Fibroblast of lung (primary cell): Measurements from ENCODE around the gene TMPO.

Experiments
- EZH2 ChIP-seq: IDR thresholded peaks from 2 replicates; pipeline ENCODE4 v1.5.1; 2012; ENCODE audit warnings: low read length, control low read depth, mild to moderate bottlenecking; ENCODE audit errors: missing control alignments
- TF ChIP-seq, protein P1 (sequence below), 2 donors: IDR thresholded peaks in 1 of 2; conservative IDR thresholded peaks in 1 of 2; 1 replicate in 1 of 2; 2 replicates in 1 of 2; pipeline ENCODE4 v1.5.1; 2011 to 2012; ENCODE audit warnings: low read length in 2 of 2, control low read depth in 1 of 2, inconsistent platforms in 1 of 2, low read depth in 1 of 2, mild to moderate bottlenecking in 1 of 2

DNA sequence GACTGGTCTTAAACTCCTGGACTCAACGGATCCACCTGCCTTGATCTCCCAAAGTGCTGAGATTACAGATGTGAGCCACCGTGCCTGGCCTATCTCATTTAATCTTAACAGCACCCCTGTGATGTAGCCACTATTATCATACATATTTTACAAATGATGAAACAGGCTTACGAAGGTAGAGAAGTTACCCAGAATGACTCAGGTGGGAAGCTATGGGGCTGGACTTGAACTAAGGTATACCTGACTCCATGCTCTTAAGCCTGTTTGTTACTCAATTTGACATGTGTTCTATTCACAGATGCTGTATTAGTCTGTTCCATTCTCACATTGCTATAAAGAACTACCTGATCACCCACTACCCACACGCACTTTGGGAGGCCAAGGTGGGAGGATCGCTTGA is 36.8 kb upstream of the TMPO start:
- TF ChIP-seq, protein P1, sequence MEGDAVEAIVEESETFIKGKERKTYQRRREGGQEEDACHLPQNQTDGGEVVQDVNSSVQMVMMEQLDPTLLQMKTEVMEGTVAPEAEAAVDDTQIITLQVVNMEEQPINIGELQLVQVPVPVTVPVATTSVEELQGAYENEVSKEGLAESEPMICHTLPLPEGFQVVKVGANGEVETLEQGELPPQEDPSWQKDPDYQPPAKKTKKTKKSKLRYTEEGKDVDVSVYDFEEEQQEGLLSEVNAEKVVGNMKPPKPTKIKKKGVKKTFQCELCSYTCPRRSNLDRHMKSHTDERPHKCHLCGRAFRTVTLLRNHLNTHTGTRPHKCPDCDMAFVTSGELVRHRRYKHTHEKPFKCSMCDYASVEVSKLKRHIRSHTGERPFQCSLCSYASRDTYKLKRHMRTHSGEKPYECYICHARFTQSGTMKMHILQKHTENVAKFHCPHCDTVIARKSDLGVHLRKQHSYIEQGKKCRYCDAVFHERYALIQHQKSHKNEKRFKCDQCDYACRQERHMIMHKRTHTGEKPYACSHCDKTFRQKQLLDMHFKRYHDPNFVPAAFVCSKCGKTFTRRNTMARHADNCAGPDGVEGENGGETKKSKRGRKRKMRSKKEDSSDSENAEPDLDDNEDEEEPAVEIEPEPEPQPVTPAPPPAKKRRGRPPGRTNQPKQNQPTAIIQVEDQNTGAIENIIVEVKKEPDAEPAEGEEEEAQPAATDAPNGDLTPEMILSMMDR (conservative IDR thresholded peaks at IDR 0.05 in 1 of 2, IDR thresholded peaks at IDR 0.05 in 1 of 2; ENCODE audit: low read depth in 1 of 2, low read length in 2 of 2) = no peak
- no peak for TF ChIP-seq EZH2
